OCI-LY7 (cell line): ENCODE results near the gene SEZ6L.

ENCODE experiments used
- EZH2phosphoT487 ChIP-seq: fragments of 200-600 bp; sonication (generic); IDR thresholded peaks from 2 replicates; pipeline ENCODE4 v1.6.1; 2018; ENCODE audit warnings: low read depth, borderline replicate concordance, mild to moderate bottlenecking, mixed run types, antibody characterized with exemption, low read length, moderate library complexity, mixed read lengths
- TF ChIP-seq, protein P1 (sequence below): fragments of 200-600 bp; sonication (generic); conservative IDR thresholded peaks from 2 replicates; pipeline ENCODE4 v1.5.1; 2014; ENCODE audit warnings: mild to moderate bottlenecking, antibody characterized with exemption, low read length, moderate library complexity, mixed read lengths

- TF ChIP-seq EZH2phosphoT487 = no peak
- TF ChIP-seq, protein P1, sequence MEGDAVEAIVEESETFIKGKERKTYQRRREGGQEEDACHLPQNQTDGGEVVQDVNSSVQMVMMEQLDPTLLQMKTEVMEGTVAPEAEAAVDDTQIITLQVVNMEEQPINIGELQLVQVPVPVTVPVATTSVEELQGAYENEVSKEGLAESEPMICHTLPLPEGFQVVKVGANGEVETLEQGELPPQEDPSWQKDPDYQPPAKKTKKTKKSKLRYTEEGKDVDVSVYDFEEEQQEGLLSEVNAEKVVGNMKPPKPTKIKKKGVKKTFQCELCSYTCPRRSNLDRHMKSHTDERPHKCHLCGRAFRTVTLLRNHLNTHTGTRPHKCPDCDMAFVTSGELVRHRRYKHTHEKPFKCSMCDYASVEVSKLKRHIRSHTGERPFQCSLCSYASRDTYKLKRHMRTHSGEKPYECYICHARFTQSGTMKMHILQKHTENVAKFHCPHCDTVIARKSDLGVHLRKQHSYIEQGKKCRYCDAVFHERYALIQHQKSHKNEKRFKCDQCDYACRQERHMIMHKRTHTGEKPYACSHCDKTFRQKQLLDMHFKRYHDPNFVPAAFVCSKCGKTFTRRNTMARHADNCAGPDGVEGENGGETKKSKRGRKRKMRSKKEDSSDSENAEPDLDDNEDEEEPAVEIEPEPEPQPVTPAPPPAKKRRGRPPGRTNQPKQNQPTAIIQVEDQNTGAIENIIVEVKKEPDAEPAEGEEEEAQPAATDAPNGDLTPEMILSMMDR = no peak
Observed at GRCh38 chr22:26246552-26246951, 77.3 kb downstream of the SEZ6L start.
